WTC11 (cell line): ENCODE results near the gene SLC4A11. TPM values are rescaled to one million over a fixed set of nuclear protein-coding genes. Genes with fewer than 3 reads are reported as not detected.

Source experiments
- ATAC-seq: fragments of 200-7000 bp; cut with Tn5 transposase; 2 replicates; pipeline ENCODE4 v1.10.0; 2021; ENCODE audit warnings: mild to moderate bottlenecking, moderate library complexity
- CTCF ChIA-PET: fragments of 300-600 bp; sonication (Branson Sonifier 250); formaldehyde crosslinking; loops from one replicate; lab custom pipeline; 2021; ENCODE audit warnings: antibody characterized with exemption; lab: Charles Lee
- POLR2A ChIA-PET: fragments of 350-600 bp; sonication (Branson Sonifier 250); formaldehyde crosslinking; loops from one replicate; lab custom pipeline; 2021; ENCODE audit warnings: antibody characterized with exemption; lab: Charles Lee
- DNase-seq: peaks from one replicate; pipeline ENCODE4 v3.0.0; 2021; ENCODE audit warnings: low spot score
- H3K27ac Mint-ChIP-seq: 2 replicates; pipeline ENCODE4 v1.8.0; 2021; ENCODE audit warnings: mixed read lengths
- H3K27me3 Mint-ChIP-seq: 2 replicates; pipeline ENCODE4 v1.8.0; 2021; ENCODE audit warnings: low read depth, mild to moderate bottlenecking, moderate library complexity, mixed read lengths
- H3K36me3 Mint-ChIP-seq: 2 replicates; pipeline ENCODE4 v1.8.0; 2021; ENCODE audit warnings: mixed read lengths
- H3K4me1 Mint-ChIP-seq: 2 replicates; pipeline ENCODE4 v1.8.0; 2022; ENCODE audit warnings: mixed read lengths
- H3K4me3 Mint-ChIP-seq: 2 replicates; pipeline ENCODE4 v1.8.0; 2021; ENCODE audit warnings: mild to moderate bottlenecking, moderate library complexity, mixed read lengths
- H3K9me3 Mint-ChIP-seq: 2 replicates; pipeline ENCODE4 v1.8.0; 2021; ENCODE audit warnings: mixed read lengths
- E2F1 ChIP-seq: sonication (generic); formaldehyde crosslinking; IDR thresholded peaks from 2 replicates; pipeline ENCODE4 v1.8.0; 2022; ENCODE audit warnings: mild to moderate bottlenecking, missing genetic modification reagents
- E2F4 ChIP-seq: sonication (generic); formaldehyde crosslinking; IDR thresholded peaks from 2 replicates; pipeline ENCODE4 v1.8.1; 2022; ENCODE audit warnings: low read depth, mild to moderate bottlenecking, moderate library complexity, missing genetic modification reagents, borderline replicate concordance
- KAT7 ChIP-seq: sonication (generic); formaldehyde crosslinking; IDR thresholded peaks from 2 replicates; pipeline ENCODE4 v1.8.1; 2023; ENCODE audit warnings: missing genetic modification reagents, mild to moderate bottlenecking, borderline replicate concordance
- NFYB ChIP-seq: sonication (generic); formaldehyde crosslinking; conservative IDR thresholded peaks from 2 replicates; pipeline ENCODE4 v1.8.0; 2022; ENCODE audit warnings: low read depth, missing genetic modification reagents
- PRDM15 ChIP-seq: sonication (generic); formaldehyde crosslinking; IDR thresholded peaks from 2 replicates; pipeline ENCODE4 v1.8.0; 2022; ENCODE audit warnings: missing genetic modification reagents
- SMAD4 ChIP-seq: sonication (generic); formaldehyde crosslinking; IDR thresholded peaks from 2 replicates; pipeline ENCODE4 v1.8.0; 2022; ENCODE audit warnings: mild to moderate bottlenecking, missing genetic modification reagents
- SOX15 ChIP-seq: fragments of 250-450 bp; sonication (Bioruptor Pico); IDR thresholded peaks from 2 replicates; pipeline ENCODE4 v1.9.0; 2021; ENCODE audit warnings: mild to moderate bottlenecking
- TEAD1 ChIP-seq: sonication (generic); formaldehyde crosslinking; IDR thresholded peaks from 2 replicates; pipeline ENCODE4 v1.8.0; 2022; ENCODE audit warnings: mild to moderate bottlenecking, missing genetic modification reagents
- TEAD4 ChIP-seq: sonication (generic); formaldehyde crosslinking; IDR thresholded peaks from 2 replicates; pipeline ENCODE4 v1.8.0; 2022; ENCODE audit warnings: mild to moderate bottlenecking, missing genetic modification reagents
- TP53 ChIP-seq: sonication (generic); formaldehyde crosslinking; IDR thresholded peaks from 2 replicates; pipeline ENCODE4 v1.8.1; 2023; ENCODE audit warnings: mild to moderate bottlenecking, missing genetic modification reagents
- USF1 ChIP-seq: sonication (generic); formaldehyde crosslinking; IDR thresholded peaks from 2 replicates; pipeline ENCODE4 v1.8.0; 2022; ENCODE audit warnings: mild to moderate bottlenecking, missing genetic modification reagents
- ZBTB21 ChIP-seq: sonication (generic); formaldehyde crosslinking; IDR thresholded peaks from 2 replicates; pipeline ENCODE4 v1.8.1; 2023; ENCODE audit warnings: mild to moderate bottlenecking, missing genetic modification reagents, borderline replicate concordance
- total RNA-seq: library from RNA; stranded (reverse); gene quantifications from 3 replicates; pipeline ENCODE4 v1.2.3, GENCODE V29; 2021
- TF ChIP-seq, protein P1 (sequence below): fragments of 250-450 bp; sonication (Bioruptor Pico); IDR thresholded peaks from 2 replicates; pipeline ENCODE4 v2.1.2; 2022; ENCODE audit warnings: mild to moderate bottlenecking, moderate library complexity
- TF ChIP-seq, protein P2 (sequence below): sonication (generic); formaldehyde crosslinking; IDR thresholded peaks from 2 replicates; pipeline ENCODE4 v1.8.0; 2023; ENCODE audit warnings: missing genetic modification reagents
- TF ChIP-seq, protein P3 (sequence below): sonication (generic); formaldehyde crosslinking; IDR thresholded peaks from 2 replicates; pipeline ENCODE4 v1.8.1; 2022; ENCODE audit warnings: low read depth, missing genetic modification reagents, borderline replicate concordance

SLC4A11 gene
- total RNA-seq, 1 experiment from 2014 or later, result 39.5 TPM

DNA sequence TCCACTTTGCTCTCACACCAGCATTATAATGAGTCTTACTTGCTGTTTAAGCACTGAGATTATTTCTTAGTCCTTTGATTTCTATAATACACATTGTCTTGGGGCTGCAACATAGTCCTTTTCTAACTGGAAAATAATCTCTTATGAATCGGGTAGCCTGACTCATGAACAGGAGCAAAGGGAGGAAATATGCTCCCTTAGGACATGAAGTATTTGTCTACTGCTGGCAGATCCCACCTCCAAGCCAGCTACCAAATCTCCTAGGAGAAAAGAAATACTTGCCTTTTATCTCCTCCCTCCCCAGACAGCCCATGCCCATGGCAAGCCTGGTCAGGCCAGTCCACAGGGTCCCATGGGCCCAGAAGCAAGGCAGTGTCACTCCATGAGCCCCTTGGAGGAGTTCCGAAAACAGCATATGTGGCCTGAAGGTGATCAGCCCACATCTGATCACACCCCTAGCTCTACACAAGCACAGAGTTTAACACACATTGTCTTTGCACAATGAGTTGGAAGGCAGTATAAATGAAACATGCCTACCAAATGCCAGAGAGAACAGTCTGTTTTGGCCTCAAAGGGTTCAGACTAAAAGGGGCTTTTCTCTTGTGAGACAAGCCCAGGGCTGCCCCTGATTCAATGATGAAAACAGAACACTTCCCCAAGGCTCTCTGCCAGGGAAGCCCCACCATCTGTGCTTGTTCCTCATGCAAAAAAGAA is 37.1 kb upstream of the SLC4A11 start:
- ATAC-seq, result no peak
- TF ChIP-seq SOX15 (CRISPR knock-in tag) (no peak), USF1 (CRISPR knock-in tag) (no peak), PRDM15 (no peak)
- TF ChIP-seq, protein P1, sequence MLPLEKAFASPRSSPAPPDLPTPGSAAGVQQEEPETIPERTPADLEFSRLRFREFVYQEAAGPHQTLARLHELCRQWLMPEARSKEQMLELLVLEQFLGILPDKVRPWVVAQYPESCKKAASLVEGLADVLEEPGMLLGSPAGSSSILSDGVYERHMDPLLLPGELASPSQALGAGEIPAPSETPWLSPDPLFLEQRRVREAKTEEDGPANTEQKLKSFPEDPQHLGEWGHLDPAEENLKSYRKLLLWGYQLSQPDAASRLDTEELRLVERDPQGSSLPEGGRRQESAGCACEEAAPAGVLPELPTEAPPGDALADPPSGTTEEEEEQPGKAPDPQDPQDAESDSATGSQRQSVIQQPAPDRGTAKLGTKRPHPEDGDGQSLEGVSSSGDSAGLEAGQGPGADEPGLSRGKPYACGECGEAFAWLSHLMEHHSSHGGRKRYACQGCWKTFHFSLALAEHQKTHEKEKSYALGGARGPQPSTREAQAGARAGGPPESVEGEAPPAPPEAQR (CRISPR knock-in tag), result no peak
- TF ChIP-seq, protein P2, sequence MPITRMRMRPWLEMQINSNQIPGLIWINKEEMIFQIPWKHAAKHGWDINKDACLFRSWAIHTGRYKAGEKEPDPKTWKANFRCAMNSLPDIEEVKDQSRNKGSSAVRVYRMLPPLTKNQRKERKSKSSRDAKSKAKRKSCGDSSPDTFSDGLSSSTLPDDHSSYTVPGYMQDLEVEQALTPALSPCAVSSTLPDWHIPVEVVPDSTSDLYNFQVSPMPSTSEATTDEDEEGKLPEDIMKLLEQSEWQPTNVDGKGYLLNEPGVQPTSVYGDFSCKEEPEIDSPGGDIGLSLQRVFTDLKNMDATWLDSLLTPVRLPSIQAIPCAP (CRISPR knock-in tag), result no peak

DNA sequence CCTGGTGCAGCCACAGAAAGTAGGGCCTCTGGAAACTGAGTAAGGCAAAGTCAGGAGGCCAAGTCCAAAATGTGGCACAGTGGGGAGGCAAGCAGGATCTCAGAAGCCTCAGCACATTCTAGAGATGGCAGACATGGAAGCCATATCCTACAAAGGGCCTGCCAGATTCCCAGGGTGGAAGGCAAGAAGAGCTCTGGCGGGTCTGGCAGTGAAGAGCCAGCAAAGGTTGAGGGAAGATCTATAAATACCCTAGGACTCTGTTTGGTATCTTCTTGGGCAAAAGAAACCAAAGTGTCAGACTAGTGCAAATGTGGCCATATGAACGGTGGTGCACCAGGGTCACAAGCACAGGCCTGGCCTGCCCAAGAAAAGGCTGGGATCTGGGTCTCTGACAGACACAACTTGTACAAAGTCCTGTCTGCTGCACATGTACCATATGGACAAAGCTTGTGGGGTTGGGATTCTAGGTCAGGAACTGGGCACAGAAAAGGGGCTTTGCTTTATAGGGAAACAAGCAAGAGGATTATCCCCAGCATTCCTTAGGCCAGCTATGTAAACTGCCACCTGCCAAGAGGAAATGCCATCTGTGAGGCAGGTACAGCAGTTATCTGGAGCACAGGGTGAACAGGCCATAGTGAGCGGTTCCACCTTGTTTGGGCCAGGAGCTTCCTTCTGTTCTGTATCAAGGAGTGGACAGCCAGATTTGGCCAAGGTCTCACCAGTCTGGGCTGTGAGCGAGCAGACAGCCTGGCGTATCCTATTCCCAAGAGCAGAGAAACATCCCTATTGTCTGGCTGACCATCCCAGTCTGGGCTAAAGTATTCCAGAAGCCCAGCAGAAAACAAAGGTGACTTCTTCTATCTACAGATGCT is 36.3 kb upstream of the SLC4A11 start:
- ATAC-seq, result no peak
- CTCF ChIA-PET, result interaction anchor here (0.6 to 7.2 kb wide), 6 partner anchors 12 to 501 kb away, joined by 3 to 92 read pairs (median 5); no protein-coding TSS in a partner anchor
- no peaks in the 10 kb centered on the region for H3K27me3 Mint-ChIP-seq

More for the DNA sequence above, 37.1 kb upstream of the SLC4A11 start:
- Mint-ChIP-seq H3K27me3 (no peaks in the 10 kb centered on the region), H3K4me3 (no peak overlapping the region), H3K36me3 (peaks cover 7% of the 10 kb centered on the region; the same call in 1 of the 2 replicates), H3K9me3 (no peaks in the 10 kb centered on the region), H3K4me1 (no peaks in the 10 kb centered on the region), H3K27ac (no peak overlapping the region)
- CTCF ChIA-PET, result interaction anchor here (0.6 to 7.2 kb wide), 14 partner anchors 11 to 502 kb away, joined by 3 to 92 read pairs (median 5); no protein-coding TSS in a partner anchor
- POLR2A ChIA-PET, result no interaction called here
- no peak for DNase-seq

More for the DNA sequence above, 36.3 kb upstream of the SLC4A11 start:
- Mint-ChIP-seq H3K27ac (no peak overlapping the region; the same call in 1 of the 2 replicates), H3K36me3 (peaks cover 8% of the 10 kb centered on the region; the same call in 1 of the 2 replicates), H3K4me3 (no peak overlapping the region), H3K9me3 (no peaks in the 10 kb centered on the region), H3K4me1 (no peaks in the 10 kb centered on the region)
- no peak for DNase-seq
- TF ChIP-seq, protein P2 (CRISPR knock-in tag), result no peak
- TF ChIP-seq TEAD1 (CRISPR knock-in tag), result no peak
- no peak for TF ChIP-seq ZBTB21 (CRISPR knock-in tag)
- no peak for TF ChIP-seq NFYB (CRISPR knock-in tag)
- no peak for TF ChIP-seq TP53 (CRISPR knock-in tag)
- TF ChIP-seq, protein P3, sequence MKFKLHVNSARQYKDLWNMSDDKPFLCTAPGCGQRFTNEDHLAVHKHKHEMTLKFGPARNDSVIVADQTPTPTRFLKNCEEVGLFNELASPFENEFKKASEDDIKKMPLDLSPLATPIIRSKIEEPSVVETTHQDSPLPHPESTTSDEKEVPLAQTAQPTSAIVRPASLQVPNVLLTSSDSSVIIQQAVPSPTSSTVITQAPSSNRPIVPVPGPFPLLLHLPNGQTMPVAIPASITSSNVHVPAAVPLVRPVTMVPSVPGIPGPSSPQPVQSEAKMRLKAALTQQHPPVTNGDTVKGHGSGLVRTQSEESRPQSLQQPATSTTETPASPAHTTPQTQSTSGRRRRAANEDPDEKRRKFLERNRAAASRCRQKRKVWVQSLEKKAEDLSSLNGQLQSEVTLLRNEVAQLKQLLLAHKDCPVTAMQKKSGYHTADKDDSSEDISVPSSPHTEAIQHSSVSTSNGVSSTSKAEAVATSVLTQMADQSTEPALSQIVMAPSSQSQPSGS (CRISPR knock-in tag), result no peak
- TF ChIP-seq KAT7, result no peak
- TF ChIP-seq E2F4 (CRISPR knock-in tag), result no peak
- no peak for TF ChIP-seq E2F1 (CRISPR knock-in tag)
- TF ChIP-seq SMAD4, result no peak
- TF ChIP-seq SOX15 (CRISPR knock-in tag), result no peak
- no peak for TF ChIP-seq TEAD4
- no peak for TF ChIP-seq USF1 (CRISPR knock-in tag)
- POLR2A ChIA-PET, result no interaction called here
